Endothelial cell (in vitro differentiated cells): ENCODE measurements around the gene TMEM150A. TPM values are rescaled to one million over a fixed set of nuclear protein-coding genes. Genes with fewer than 3 reads are reported as not detected.

Experiments used
- DNase-seq: peaks from one replicate; pipeline ENCODE4 v3.0.0; 2021; ENCODE audit warnings: low spot score
- H3K27ac Mint-ChIP-seq: one replicate; pipeline ENCODE4 v1.8.0; 2021; ENCODE audit warnings: mixed read lengths, inconsistent platforms; ENCODE audit not compliant: unreplicated experiment
- H3K27me3 Mint-ChIP-seq: one replicate; pipeline ENCODE4 v1.8.0; 2021; ENCODE audit warnings: mild to moderate bottlenecking, moderate library complexity, mixed read lengths, inconsistent platforms; ENCODE audit not compliant: unreplicated experiment
- H3K36me3 Mint-ChIP-seq: one replicate; pipeline ENCODE4 v1.8.0; 2021; ENCODE audit warnings: mild to moderate bottlenecking, low read depth, mixed read lengths, inconsistent platforms; ENCODE audit not compliant: unreplicated experiment
- H3K4me1 Mint-ChIP-seq: one replicate; pipeline ENCODE4 v1.8.0; 2021; ENCODE audit warnings: mild to moderate bottlenecking, mixed read lengths, inconsistent platforms; ENCODE audit not compliant: unreplicated experiment
- H3K4me3 Mint-ChIP-seq: one replicate; pipeline ENCODE4 v1.8.0; 2021; ENCODE audit warnings: mild to moderate bottlenecking, mixed read lengths, inconsistent platforms; ENCODE audit not compliant: unreplicated experiment
- H3K9me3 Mint-ChIP-seq: one replicate; pipeline ENCODE4 v1.8.0; 2021; ENCODE audit warnings: mixed read lengths, inconsistent platforms; ENCODE audit not compliant: unreplicated experiment
- total RNA-seq: library from RNA; stranded (reverse); fragmentation: NEBNext Ultra II Directional; extraction: Animal tissue kit (Norgen Biotek cat#: 25700); gene quantifications from one replicate; pipeline ENCODE4 v1.2.1, GENCODE V29; 2021; ENCODE audit not compliant: unreplicated experiment
- TF ChIP-seq, protein P1 (sequence below): fragments of 200-600 bp; sonication (generic); IDR thresholded peaks from one replicate; pipeline ENCODE4 v1.5.0; 2021; ENCODE audit warnings: antibody characterized with exemption; ENCODE audit not compliant: unreplicated experiment

The TMEM150A gene
- total RNA-seq, 1 donor from 2014 or later: 42.4 TPM

- H3K4me1 Mint-ChIP-seq: peaks cover 68% of the 10 kb centered on the region
- DNase-seq: no peak
- no peak overlapping the region for H3K27ac Mint-ChIP-seq
- TF ChIP-seq, protein P1, sequence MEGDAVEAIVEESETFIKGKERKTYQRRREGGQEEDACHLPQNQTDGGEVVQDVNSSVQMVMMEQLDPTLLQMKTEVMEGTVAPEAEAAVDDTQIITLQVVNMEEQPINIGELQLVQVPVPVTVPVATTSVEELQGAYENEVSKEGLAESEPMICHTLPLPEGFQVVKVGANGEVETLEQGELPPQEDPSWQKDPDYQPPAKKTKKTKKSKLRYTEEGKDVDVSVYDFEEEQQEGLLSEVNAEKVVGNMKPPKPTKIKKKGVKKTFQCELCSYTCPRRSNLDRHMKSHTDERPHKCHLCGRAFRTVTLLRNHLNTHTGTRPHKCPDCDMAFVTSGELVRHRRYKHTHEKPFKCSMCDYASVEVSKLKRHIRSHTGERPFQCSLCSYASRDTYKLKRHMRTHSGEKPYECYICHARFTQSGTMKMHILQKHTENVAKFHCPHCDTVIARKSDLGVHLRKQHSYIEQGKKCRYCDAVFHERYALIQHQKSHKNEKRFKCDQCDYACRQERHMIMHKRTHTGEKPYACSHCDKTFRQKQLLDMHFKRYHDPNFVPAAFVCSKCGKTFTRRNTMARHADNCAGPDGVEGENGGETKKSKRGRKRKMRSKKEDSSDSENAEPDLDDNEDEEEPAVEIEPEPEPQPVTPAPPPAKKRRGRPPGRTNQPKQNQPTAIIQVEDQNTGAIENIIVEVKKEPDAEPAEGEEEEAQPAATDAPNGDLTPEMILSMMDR: no peak
- H3K4me3 Mint-ChIP-seq: peak overlapping the region; percentile 73
- H3K36me3 Mint-ChIP-seq: peaks cover 15% of the 10 kb centered on the region
- H3K27me3 Mint-ChIP-seq: peaks cover 9% of the 10 kb centered on the region
- no peaks in the 10 kb centered on the region for H3K9me3 Mint-ChIP-seq
Observed at GRCh38 chr2:85580206-85580605, 22.3 kb downstream of the TMEM150A start.

- no peak for DNase-seq
- Mint-ChIP-seq H3K36me3 (peaks cover 15% of the 10 kb centered on the region), H3K4me1 (peaks cover 63% of the 10 kb centered on the region), H3K27ac (peak overlapping the region; percentile 83), H3K27me3 (peaks cover 8% of the 10 kb centered on the region), H3K9me3 (no peaks in the 10 kb centered on the region), H3K4me3 (peak overlapping the region; percentile 91)
- TF ChIP-seq, protein P1: no peak
Observed at GRCh38 chr2:85579266-85579935, 23.1 kb downstream of the TMEM150A start.

DNA sequence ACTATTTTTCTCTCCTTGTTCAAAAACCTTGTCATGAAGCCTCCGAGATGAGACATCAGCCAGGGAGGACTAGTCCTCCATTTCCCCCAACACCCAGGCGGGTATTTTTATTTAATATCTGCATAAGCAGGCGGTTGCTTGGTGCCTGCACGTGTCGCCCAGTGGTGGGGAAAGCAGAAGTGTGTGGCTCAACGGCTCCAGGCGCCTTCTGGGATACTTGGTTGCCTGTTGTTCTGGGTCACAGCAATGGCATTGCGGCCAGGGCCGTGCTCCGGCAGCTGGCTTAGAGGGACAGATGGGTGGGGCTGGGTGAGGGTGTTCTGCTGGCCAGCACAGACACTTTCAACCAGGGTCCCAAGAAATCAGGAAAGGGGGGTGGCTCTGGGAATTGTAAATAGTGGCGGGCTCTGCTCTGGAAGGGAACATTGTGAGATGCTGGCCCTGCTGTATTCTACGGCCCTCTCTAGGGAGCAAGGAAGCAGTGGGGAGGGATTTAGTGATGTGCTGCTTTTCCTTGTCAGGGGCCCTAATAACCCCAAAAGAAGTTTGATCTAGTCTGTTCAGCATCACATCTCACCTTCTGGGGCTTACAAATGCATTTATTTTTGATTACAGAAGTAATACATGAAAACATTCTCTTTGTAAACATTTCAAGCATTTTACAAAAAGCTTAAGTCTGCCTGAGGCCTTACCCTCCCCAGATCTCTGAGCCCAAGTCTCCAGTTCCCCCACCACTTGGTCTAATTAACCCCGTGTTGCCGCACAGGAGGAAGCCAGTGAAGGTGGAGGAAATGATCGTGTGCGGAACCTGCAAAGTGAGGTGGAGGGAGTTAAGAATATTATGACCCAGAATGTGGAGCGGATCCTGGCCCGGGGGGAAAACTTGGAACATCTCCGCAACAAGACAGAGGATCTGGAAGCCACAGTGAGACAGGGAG lies 24.0 kb downstream of the TMEM150A start:
- TF ChIP-seq, protein P1: no peak
- Mint-ChIP-seq H3K36me3 (peaks cover 15% of the 10 kb centered on the region), H3K4me3 (peak overlapping the region; percentile 91), H3K27ac (peak overlapping the region; percentile 95), H3K4me1 (peaks cover 58% of the 10 kb centered on the region), H3K9me3 (no peaks in the 10 kb centered on the region), H3K27me3 (peaks cover 6% of the 10 kb centered on the region)
- no peak for DNase-seq

DNA sequence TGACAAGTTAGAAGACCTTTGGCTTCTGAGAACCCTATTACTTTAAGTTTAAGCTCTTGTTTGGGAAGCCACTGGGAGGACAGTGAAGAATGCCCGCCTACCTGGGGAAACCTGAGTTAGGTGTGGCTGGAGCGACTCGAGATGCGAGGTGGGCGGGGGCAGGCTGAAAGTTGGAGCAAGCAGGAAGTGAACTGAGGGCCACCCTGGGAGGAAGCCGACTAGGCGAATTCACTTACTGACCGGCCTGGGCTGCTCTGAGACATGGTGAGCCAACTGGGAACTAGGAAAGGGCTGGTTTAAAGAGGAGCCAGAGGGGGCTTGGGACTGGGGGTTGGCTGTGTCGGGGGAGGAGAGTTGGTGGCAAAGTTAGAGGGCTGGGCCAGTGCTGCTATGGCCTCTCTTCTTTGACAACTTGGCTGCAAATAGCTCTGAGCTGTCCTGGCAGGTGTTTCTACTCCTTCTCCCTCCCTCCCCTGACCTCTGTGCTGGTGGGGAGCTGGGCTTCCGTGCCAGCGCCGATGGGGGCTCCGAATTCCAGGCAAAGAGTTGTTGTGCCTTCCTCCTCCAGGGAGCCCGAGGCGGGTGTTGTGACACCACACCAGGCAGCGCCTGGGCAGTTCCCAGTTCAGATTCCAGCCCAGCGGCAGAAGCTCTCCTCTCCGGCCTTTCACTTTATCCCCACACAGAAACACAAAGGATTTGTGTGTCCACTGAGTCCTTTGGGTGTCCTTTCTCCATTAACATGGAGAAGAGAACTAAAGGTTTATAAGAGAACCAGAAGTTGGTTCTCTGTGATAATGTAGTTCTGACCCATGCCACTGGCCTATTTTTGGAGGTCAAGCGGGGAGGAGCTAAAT lies 24.9 kb downstream of the TMEM150A start, which contains the start of gene VAMP8:
Gene VAMP8, plus strand, starts transcription at position 201 of the 857 bp plus-strand sequence. Its CDS starts 61 bp downstream, at position 262.
- TF ChIP-seq, protein P1: no peak
- no peaks in the 10 kb centered on the region for H3K9me3 Mint-ChIP-seq
- peaks cover 4% of the 10 kb centered on the region for H3K27me3 Mint-ChIP-seq
- H3K4me3 Mint-ChIP-seq: peak within 1 kb of the TSS; percentile 91
- H3K27ac Mint-ChIP-seq: peak within 1 kb of the TSS; percentile 95
- peaks cover 13% of the 10 kb centered on the region for H3K36me3 Mint-ChIP-seq
- DNase-seq: no peak
- peaks cover 50% of the 10 kb centered on the region for H3K4me1 Mint-ChIP-seq
